ENCODE results near the gene OR2J3.
"Not testable (repeated sequence)": the region's sequence is repeated elsewhere in the genome, so short reads cannot be mapped to it uniquely, and the experiment has no call there.

OR2J3 gene

DNA sequence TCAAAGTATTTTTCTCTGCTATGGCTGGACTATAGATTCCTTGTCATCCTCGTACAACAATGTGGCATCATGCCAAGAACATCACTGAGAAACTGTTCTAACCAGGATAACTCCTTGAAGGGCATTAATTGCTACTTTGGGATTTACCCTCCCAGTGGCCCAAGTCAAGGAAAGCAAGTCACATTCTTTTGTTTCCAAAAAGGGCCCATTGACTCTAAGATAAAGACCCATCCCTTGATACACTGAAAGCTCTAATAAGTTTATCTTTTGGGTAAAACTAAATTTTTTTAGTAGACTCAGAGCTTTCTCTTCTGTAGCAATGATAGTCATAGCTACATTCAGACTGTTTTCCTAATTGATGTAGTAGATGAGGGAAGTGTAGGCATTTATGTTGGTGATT is at the start of gene OR2J3:
Gene OR2J3 (plus strand): TSS at position 301 of the 400 bp plus-strand sequence. CDS start 3,833 bp downstream, outside the sequence.
- no peak for DNase-seq (ENCODE audit: low spot score)

DNA sequence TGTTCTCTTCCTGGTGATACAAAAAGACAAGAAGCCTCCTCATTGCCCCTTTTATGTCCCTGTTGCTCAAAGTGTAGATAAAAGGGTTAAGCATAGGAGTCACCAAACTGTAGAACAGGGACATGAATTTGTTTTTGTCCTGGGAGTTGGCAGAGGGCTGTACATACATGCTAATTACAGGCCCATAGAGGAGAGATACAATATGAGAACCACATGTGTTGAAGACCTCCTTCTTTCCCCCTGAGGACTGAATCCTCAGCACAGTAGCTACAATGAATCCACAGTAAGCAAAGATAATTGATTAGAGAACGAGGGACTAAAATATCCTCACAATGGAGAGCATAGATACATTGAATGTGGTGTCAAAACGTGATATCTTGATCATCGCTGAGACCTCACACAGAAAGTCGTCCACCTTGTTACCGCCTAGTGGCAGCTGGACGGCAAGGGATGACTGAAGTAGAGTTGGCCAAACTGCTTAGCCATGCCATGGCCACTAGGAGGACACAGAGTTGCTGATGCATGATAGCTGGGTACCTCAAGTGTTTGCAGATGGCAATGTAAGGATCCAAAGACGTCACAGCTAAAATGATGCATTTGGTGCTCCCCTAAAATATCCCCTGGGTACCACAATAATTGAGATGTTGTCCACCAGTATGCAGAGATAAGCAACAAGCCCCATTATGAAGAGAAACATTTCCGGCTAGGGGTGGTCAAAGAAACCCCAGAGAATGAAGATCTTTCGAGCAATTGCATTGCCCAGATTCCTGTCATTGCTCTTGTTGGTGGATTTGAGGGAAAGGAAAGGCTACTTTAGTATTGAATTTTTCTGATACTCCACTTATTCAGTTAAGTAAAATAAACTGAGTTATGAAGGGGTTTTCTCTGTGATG is 35.8 kb upstream of the OR2J3 start:
- no peak for DNase-seq (ENCODE audit: low spot score)

DNA sequence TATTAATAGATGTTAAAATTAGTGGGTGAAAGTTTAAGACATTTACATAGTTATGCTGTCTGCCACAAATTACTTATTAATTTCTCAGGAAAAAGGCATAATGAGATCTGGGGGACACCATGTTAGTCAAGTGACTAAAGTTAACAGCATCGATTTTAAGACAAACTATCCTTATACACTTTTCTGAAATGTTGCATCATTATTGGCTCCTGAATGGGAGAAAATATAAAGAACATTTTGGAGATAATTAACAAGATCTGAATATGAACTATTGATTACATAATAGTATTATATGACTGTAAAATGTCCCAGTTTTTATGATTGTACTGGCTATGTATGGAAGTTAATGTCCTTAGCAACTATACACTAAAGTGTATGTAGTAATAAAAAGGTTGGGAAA is 28.7 kb upstream of the OR2J3 start:
- DNase-seq (ENCODE audit: low spot score) = no peak

DNA sequence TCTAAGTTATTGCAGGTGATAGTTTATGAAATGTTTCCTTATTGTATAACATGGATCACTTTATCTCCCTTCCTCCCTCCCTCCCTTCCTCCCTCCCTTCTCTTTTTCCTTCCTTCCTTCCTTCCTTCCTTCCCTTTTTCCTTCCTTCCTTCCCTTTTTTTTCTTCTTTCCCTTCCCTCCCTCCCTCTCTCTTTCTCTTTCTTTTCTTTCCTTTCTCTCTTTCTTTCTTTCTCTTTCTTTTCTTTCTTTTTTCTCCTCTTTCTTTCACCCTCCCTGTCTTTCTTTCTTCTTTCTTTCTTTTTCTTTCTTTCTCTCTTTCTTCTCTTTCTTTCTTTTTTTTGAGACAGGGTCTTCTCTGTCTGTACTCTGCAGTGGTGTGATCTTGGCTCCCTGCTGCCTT is 26.5 kb upstream of the OR2J3 start:
- no peak for DNase-seq (ENCODE audit: low spot score)

DNA sequence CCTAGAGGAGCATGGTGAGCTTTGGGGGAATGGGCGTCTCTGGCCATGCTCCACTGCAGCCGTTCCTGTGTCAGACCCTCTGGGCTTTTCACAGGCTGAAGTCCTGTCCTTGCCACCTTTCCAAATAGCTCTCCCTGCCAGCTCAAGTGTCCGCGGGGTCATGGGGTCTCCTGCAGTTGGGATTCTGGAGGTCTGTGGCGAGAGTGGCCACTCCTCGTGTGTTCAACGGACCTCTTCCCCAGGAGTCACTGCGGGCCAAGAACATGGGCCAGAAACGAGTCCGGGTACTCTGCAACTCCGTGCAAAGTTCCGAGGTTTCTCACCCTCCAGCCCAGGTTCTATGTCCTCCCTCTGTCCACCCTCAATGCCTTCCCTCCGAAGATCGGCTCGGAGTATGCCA is 25.4 kb upstream of the OR2J3 start:
- no peak for DNase-seq (ENCODE audit: low spot score)

DNA sequence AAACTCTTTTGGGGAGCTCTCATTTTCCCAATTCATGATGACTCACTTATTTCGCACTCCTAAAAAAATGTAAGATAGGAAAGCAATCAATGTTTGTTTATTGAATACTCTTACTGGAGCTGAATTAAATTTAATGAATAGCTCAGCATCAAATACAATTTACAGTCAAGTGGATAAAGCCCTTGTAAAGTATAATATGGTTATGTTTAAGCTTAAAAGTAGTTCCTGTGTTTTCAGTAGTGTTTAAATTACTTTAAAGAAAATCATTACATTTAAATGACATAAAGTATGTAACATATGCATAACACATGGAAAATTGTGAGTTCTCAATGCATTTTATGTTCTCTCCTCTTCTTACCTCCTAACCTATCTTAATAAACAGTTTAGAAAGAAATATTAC is 20.6 kb upstream of the OR2J3 start, which contains the start of gene OR2B3:
Gene OR2B3 (minus strand): TSS at position 101 of the 400 bp plus-strand sequence. CDS start 65 bp downstream, at position 36.
- DNase-seq (ENCODE audit: low spot score) = no peak

DNA sequence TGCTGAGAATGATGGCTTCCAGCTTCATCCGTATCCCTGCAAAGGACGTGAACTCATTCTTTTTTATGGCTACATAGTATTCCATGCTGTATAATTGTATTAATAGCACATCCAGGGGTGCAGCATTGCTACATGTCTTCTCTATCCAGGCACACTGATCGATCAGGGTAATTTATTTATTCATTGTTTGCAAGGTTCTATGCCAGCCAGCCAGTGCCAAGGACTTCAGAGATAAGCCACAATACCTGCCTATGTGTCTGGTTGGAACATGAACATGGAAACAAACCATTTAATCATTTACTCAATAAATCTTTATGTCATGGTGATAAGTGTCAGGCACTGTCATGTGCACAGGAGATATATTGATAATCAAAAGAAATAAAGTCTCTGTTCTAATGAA is 14.9 kb upstream of the OR2J3 start:
- DNase-seq (ENCODE audit: low spot score) = no peak

DNA sequence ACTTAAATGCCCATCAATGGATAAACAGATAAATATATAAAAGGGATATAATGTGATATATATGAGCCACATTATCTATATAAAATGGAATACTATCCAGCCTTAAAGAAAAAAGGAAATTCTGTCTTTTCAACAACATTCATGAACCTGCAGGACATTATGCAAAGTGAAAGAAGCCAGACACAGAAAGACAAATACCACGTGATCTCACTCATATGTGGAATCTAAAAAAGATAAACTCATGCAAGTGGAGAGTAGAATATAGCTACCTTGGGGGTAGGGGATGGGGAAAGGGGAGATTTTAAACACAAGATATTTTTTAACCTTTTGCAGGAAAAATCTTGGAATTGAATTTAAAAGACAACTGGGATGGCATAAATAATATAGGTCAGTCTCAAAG is 10.1 kb upstream of the OR2J3 start:
- no peak for DNase-seq (ENCODE audit: low spot score)

DNA sequence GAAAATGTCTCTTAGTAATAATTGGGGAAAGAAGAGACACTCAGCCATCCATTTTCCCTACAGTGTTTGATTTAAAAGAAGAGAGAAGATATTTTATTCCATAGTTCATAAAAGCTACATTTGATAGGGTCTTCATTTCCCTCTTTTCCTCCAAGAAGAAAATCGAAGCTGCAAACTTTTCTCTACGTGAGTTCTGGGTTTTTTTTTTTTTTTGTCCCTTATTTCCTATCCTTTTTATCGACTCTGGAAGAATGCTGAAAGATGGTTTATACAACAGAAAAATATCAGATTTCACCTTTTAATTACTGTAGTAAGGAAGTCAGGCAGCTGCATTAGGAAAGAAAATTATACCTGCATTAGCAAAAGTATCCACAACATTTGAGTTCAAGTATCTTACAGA is 8.7 kb upstream of the OR2J3 start, which contains the start of gene OR2J1:
Gene OR2J1 (plus strand): TSS at position 301 of the 400 bp plus-strand sequence. CDS start 1,453 bp downstream, outside the sequence.
- DNase-seq (ENCODE audit: low spot score) = no peak

DNA sequence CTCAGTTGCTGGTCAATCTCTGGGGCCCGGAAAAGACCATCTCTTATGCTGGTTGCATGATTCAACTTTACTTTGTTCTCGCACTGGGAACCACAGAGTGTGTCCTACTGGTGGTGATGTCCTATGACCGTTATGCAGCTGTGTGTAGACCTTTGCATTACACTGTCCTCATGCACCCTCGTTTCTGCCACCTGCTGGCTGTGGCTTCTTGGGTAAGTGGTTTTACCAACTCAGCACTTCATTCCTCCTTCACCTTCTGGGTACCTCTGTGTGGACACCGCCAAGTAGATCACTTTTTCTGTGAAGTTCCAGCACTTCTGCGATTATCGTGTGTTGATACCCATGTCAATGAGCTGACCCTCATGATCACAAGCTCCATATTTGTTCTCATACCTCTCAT is 4.3 kb downstream of the OR2J3 start:
- DNase-seq (ENCODE audit: low spot score) = no peak

DNA sequence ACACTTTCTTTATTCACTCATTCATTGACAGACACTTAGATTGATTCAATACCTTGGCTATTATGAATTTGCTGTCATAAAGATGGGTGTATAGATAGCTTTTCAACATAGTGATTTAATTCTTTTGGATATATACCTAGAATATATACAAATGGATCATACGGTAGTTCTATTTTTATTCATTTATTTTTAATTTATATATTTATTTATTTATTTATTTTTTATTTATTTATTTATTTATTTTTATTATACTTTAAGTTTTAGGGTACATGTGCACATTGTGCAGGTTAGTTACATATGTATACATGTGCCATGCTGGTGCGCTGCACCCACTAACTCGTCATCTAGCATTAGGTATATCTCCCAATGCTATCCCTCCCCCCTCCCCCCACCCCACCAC is 7.1 kb downstream of the OR2J3 start:
- not testable (repeated sequence) for DNase-seq (ENCODE audit: low spot score)

DNA sequence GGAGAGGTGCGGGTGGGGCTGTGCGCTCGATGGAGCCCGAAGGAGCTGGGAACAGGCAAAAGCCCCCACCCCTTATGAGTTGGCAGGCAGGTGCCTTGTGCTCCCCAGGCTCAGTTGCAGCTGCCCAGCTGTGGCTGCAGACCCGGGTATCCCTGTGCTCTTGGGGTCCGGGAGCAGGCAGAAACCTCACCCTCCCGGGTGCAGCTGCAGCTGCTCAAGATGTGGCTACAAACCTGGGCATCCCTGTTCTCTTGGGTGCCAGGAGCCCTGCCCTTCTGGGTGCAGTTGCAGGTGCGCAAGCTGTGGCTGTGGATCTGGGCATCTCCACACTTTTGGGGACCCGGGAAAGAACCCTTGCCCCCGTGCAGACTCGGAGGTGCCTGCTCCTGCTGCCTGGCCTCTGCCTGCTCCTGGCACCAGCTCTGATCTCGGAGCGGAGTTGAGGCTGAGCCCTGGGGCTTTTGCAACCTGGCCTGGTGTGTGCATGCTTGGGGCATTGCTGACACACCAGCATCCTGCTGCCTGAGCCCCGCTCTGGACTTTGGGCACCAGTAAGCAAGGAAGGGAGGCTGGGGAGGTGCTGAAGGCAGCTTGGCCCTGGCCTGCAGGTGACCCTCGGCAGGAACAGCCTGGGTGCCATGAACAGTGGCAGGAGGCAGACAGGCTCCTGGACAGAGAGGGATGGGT is 21.6 kb downstream of the OR2J3 start:
- DNase-seq (ENCODE audit: low spot score) = no peak

DNA sequence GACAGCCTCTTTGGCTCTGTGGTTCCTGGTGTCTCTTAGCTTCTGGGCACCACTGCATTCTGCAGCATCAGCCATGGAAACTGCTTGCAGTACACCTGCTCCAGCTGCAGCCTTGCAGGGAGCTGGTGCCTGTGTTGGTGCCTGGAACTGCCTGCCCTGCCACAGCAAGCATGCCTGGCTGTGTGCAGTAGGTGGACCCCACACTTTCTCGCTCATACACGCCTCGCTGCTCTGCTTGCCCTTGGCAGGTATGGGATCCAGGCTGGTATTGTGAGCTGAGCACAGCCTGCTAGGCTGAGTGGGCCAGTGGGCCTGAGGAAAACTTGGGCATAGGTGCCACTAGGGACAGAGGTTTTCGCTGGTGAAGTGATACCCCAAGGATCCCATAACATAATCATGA is 22.8 kb downstream of the OR2J3 start:
- DNase-seq (ENCODE audit: low spot score) = no peak

DNA sequence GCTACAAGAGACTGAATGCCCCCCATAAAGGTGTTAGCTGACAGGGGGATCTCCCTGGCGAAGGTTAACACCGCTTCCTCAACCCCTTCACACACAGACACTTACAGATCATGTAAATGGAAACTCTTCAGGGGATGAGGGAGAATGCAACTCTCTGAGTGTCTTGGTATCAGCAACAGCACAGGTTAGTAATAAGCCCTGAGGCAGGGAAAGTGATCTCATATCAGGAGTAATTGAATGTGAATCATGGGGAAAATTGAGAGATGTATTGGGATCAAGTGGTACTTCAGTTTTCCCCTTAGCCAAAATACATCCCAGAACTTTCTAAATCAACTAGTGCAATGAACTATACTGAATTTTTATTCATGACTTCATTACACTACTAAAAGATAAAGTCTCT is 23.8 kb downstream of the OR2J3 start:
- DNase-seq (ENCODE audit: low spot score) = no peak

DNA sequence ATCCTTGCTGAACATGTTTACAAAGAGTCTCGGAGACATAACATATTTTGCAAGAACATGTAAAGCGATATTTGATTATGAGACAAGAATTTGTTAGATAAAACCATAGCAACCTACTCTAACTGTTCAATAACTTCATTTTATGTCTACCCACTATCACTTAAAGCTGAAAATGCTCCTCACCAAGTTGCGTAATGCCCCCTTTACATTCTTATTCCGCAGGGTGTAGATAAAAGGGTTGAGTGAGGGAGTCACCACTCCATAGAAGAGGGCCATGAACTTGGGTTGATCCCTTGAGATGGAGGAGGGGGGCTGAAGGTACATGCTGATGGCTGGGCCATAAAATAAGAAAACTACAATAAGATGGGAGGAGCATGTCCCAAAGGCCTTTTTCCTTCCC is 29.9 kb downstream of the OR2J3 start:
- no peak for DNase-seq (ENCODE audit: low spot score)

DNA sequence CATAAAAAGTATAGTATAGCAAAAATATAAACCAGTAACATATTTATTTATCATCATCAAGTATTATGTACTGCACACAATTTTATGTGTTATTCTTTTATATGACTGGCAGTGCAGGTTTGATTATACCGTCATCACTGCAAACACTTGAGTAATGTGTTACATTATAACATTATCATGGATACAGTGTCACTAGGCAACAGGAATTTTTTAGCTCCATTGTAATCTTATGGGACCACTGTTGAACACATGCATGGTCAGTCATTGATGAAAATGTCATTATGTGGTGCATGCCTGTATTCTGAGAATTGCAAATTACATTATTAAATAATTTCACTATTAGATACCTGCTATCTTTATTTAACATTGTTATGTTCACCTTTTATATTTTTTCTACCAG is 33.7 kb downstream of the OR2J3 start:
- no peak for DNase-seq (ENCODE audit: low spot score)

DNA sequence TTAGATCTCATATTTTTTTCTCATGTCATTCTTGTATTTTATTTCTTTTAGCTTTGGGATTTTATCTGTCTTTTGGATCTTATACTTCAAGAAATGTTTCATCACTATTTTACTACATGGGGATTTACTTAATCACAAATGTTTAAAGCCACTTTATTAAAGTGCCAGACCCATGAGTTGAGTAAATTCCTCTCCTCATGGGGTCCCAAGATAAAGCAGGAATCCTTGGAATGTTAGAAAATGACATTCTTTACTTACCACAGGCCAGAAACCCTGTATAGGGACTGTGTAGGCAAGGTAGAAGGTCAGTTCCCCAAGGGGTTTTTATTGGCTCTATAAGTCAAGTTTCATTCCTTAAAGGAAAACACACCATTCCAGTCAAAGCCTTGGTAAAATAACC is 34.5 kb downstream of the OR2J3 start:
- no peak for DNase-seq (ENCODE audit: low spot score)

DNA sequence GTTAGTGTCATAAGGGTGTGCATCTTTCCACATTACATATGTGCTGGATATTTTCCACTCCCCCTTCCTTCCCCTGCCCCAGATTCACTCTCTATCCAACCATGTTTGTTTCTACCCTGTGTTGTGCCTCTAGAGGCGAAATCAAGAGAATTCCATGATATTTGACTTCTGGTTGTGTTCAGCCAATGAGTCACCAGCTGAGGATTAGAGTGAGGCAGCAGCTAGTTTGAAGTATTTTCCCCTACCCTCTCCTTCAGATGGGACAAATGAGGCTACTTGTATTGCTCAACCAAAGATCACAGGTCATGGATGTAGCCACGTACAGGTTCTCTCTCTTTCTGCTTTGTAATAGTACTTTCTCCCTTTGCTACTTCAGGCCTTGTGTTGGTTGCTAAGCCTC is 38.3 kb downstream of the OR2J3 start:
- no peak for DNase-seq (ENCODE audit: low spot score)

DNA sequence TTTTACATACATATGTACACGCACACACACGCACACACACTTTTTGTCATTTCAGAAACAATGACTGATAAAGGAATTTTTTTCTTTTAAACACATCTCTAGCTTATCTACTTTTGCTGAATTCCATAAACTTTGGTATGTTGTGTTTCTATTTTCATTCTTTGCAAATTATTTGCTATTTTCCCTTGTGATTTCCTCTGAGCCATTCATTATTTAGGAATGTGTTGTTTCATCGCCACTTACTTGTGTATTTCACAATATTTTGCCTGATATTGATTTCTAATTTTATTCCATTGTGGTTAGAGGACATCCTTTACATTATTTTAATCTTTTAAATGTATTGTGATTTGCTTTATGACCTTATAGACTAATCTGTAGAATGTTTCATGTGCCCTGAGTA is 39.2 kb downstream of the OR2J3 start:
- no peak for DNase-seq (ENCODE audit: low spot score)

DNA sequence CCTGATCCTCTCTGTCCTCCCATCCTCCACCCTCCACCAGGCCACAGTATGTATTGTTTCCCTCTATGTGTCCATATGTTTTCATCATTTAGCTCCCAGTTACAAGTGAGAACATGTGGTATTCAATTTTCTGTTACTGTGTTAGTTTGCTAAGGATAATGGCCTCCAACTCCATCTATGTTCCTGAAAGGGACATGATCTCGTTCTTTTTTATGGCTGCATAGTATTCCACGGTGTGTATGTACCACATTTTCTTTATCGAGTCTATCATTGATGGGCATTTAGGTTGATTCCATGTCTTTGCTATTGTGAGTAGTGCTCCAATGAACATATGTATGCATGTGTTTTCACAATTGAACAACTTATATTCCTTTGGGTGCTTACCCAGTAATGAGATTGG is 41.6 kb downstream of the OR2J3 start:
- not testable (repeated sequence) for DNase-seq (ENCODE audit: low spot score)

DNA sequence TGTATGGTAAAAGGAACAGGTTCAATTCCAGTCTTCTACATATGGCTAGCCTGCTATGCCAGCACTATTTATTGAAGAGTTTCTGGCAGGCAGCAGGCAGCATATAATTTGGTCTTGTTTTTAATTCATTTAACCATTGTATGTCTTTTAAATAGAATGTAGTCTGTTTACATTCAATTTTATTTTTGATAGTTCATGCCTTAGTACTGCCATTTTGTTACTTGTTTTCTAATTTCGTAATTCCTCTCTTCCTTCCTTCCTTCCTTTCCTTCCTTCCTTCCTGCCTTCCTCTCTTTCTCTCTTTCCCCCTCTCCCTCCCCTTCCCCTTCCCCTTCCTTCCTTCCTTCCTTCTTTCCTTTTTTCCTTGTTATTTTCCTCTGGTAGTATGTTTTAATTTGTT is 45.2 kb downstream of the OR2J3 start:
- DNase-seq (ENCODE audit: low spot score) = no peak

DNA sequence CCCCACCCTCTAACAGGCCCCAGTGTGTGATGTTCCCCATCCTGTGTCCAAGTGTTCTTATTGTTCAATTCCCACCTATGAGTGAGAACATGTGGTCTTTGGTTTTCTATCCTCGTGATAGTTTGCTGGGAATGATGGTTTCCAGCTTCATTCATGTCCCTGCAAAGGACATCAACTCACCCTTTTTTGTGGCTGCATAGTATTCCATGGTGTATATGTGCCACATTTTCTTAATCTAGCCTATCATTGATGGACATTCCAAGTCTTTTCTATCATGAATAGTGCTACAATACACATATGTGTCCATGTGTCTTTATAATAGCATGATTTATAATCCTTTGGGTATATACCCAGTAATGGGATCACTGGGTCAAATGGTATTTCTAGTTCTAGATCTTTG is 47.3 kb downstream of the OR2J3 start:
- not testable (repeated sequence) for DNase-seq (ENCODE audit: low spot score)

DNA sequence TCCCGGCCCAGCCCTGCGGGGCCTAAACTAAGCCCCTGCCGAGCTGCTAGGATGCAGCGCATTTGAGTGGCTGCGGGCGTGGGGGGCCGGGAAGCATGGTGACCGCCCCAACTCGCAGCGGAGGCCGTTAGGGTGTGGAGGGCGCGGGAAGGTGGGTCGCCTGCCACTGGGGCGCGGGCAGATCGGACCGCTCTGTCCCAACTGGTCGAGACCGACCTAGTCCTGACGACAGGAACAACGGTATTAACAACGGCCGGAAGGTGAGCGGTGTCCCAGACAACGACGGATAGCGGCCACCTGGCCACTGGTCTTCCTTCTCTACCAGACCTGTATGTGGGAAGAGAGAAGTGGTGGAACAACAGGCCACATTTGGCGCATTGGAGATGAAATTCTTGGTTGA is 52.1 kb downstream of the OR2J3 start:
- DNase-seq (ENCODE audit: low spot score) = not testable (repeated sequence)

Data from CD4-positive, alpha-beta T cell treated with Interleukin-15 for 4 hours (primary cell).